Activated CD4-positive, alpha-beta memory T cell treated with anti-CD3 and anti-CD28 coated beads for 36 hours (primary cell): Measurements from ENCODE around the gene VNN1. TPM values are rescaled to one million over a fixed set of nuclear protein-coding genes. Genes with fewer than 3 reads are reported as not detected.

Experiments used
- CTCF ChIA-PET: fragments of 350-600 bp; sonication (Branson Sonifier 250); formaldehyde crosslinking; loops from one replicate; lab custom pipeline; 2021; ENCODE audit warnings: antibody characterized with exemption, inconsistent platforms; lab: Charles Lee
- POLR2A ChIA-PET: fragments of 350-600 bp; sonication (Branson Sonifier 250); formaldehyde crosslinking; loops from one replicate; lab custom pipeline; 2021; ENCODE audit warnings: antibody characterized with exemption; lab: Charles Lee
- DNase-seq: peaks from one replicate; pipeline ENCODE4 v3.0.0-alpha.2; 2020
- H3K27ac Mint-ChIP-seq: one replicate; pipeline ENCODE4 v1.8.0; 2021; ENCODE audit warnings: mixed read lengths
- H3K27me3 Mint-ChIP-seq: one replicate; pipeline ENCODE4 v1.8.0; 2021; ENCODE audit warnings: mixed read lengths
- H3K36me3 Mint-ChIP-seq: one replicate; pipeline ENCODE4 v1.8.0; 2021; ENCODE audit warnings: mixed read lengths
- H3K4me1 Mint-ChIP-seq: one replicate; pipeline ENCODE4 v1.8.0; 2021; ENCODE audit warnings: low read depth, mixed read lengths
- H3K4me3 Mint-ChIP-seq: one replicate; pipeline ENCODE4 v1.8.0; 2021; ENCODE audit warnings: mild to moderate bottlenecking, mixed read lengths
- H3K9me3 Mint-ChIP-seq: one replicate; pipeline ENCODE4 v1.8.0; 2021; ENCODE audit warnings: mixed read lengths
- intact Hi-C: fragments of 100-400 bp; cut with micrococcal nuclease; formaldehyde crosslinking; loops from one replicate; pipeline ENCODE4 v1.15.1; 2023
- total RNA-seq, 2 experiments: library from RNA; stranded (reverse); gene quantifications; one replicate each; pipeline ENCODE4 v1.2.3, GENCODE V29; 2021

The VNN1 gene, protein sequence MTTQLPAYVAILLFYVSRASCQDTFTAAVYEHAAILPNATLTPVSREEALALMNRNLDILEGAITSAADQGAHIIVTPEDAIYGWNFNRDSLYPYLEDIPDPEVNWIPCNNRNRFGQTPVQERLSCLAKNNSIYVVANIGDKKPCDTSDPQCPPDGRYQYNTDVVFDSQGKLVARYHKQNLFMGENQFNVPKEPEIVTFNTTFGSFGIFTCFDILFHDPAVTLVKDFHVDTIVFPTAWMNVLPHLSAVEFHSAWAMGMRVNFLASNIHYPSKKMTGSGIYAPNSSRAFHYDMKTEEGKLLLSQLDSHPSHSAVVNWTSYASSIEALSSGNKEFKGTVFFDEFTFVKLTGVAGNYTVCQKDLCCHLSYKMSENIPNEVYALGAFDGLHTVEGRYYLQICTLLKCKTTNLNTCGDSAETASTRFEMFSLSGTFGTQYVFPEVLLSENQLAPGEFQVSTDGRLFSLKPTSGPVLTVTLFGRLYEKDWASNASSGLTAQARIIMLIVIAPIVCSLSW
- not detected for total RNA-seq

DNA sequence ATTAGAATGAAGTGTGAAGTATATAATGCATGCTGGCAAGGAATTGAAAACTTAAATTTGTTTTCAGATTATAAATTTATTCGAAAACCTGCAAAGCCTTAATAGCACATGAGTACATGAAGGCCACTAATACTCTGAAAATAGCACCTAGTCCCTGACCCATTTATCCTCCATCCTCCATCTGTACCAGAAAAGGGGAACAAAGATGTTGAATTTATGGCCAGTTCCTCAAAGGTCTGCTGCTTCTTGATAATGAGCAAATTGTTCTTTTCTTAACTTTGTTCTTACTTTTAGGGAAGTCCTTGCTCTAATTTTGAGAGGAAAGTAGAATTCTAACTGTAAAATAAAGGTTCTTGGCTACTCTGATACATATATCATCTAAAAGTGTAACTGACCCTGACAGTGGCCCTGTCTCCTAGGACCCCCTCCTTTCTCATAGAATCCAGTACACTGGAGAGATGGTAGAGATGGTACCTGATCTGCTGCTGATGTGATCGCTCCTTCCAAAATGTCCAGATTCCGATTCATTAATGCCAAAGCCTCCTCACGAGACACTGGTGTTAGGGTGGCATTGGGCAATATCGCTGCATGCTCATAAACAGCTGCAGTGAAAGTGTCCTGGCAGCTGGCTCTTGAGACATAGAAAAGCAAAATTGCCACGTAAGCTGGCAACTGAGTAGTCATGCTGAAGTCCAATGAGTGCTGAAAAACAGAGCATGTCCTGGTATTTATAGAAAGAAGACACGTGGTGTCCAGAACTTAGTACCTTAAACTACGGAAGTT is at the start of gene VNN1:
Gene VNN1, minus strand, starts transcription at position 704 of the 783 bp plus-strand sequence. Its CDS starts 20 bp downstream, at position 684.
- H3K27ac Mint-ChIP-seq, result no peak within 1 kb of the TSS
- no peaks in the 10 kb centered on the region for H3K4me1 Mint-ChIP-seq
- H3K27me3 Mint-ChIP-seq, result peaks cover 13% of the 10 kb centered on the region
- ChIA-PET POLR2A (no interaction called here), CTCF (no interaction called here)
- no peak for DNase-seq
- H3K9me3 Mint-ChIP-seq, result no peaks in the 10 kb centered on the region
- no peak within 1 kb of the TSS for H3K4me3 Mint-ChIP-seq
- intact Hi-C loops, result no loop called here
- no peaks in the 10 kb centered on the region for H3K36me3 Mint-ChIP-seq

DNA sequence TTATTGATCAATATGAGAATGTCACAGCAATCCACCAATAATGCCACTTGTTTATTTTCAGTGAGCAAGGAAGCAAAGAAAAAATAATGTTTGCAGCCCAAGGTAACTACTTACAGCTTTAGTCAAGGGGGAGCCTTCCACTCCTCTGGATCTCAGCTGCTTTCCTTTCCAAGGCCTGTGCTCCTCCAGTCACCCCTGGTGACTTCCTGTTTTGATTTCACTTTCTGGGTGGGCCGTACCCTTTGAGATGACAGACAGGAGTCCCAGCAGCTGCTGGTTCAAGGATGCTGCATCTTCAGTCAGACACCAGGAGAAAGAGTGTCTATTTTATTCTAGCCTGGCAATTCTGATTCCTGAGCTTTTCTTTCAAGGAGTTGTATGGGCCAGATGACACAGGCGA is 49.4 kb upstream of the VNN1 start:
- peak overlapping the region; percentile 53 for H3K4me3 Mint-ChIP-seq
- no peaks in the 10 kb centered on the region for H3K27me3 Mint-ChIP-seq
- POLR2A ChIA-PET, result interaction anchor here (0.7 to 1.5 kb wide), 5 partner anchors 14 to 237 kb away, joined by 3 to 6 read pairs (median 4); partner anchors contain the start of genes RPS12 and SLC18B1
- H3K36me3 Mint-ChIP-seq, result no peaks in the 10 kb centered on the region
- H3K27ac Mint-ChIP-seq, result no peak overlapping the region
- peaks cover 38% of the 10 kb centered on the region for H3K4me1 Mint-ChIP-seq
- H3K9me3 Mint-ChIP-seq, result no peaks in the 10 kb centered on the region
- intact Hi-C loops, result loop anchor here (1.0 to 2.0 kb wide), 4 partner anchors 14 to 50 kb away; no protein-coding TSS in a partner anchor
- DNase-seq, result peak; percentile 67
- CTCF ChIA-PET, result interaction anchor here (0.8 to 1.1 kb wide), 3 partner anchors 35 to 122 kb away, joined by 3 to 6 read pairs (median 3); partner anchors contain the start of gene SLC18B1

DNA sequence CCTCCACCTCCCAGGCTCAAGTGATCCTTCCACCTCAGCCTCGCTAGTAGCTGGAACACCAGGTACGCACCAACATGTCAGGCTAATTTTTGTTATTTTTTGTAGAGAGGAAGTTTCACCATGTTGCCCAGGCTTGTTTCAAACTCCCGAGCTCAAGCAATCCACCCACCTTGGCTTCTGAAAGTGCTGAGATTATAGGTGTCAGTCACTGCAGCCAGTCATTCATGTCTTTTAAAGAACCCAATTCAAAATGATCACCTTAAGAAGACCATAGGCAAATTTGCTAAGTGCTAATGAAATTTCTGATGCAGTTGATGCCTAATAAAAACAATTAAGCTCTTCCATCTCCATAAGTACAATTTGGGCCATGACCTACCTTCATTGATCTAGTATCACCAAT is 46.4 kb upstream of the VNN1 start:
- no peaks in the 10 kb centered on the region for H3K9me3 Mint-ChIP-seq
- intact Hi-C loops, result no loop called here
- H3K4me1 Mint-ChIP-seq, result peaks cover 38% of the 10 kb centered on the region
- POLR2A ChIA-PET, result no interaction called here
- CTCF ChIA-PET, result no interaction called here
- H3K4me3 Mint-ChIP-seq, result no peak overlapping the region
- no peak for DNase-seq
- no peak overlapping the region for H3K27ac Mint-ChIP-seq
- H3K27me3 Mint-ChIP-seq, result no peaks in the 10 kb centered on the region
- H3K36me3 Mint-ChIP-seq, result peaks cover 3% of the 10 kb centered on the region

DNA sequence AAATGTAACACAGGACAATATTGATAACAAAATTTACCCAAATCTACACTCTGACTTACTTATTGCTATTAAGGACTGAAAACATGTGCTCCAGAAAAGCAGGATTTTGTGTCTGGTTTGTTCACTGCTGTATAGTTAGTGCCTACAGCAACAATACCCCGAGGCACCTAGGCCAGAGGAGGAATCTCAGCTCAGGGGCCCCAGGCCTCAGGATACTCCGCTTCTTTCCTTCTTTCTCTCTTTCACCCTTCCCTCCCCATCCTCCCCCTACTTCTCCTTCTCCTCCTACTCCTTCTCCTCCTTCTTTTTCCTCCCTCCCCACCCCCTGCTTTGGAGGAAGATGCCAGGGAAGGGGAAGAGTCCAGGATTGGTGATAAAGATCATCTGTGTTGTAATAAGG is 44.8 kb upstream of the VNN1 start:
- CTCF ChIA-PET, result no interaction called here
- no peak overlapping the region for H3K4me3 Mint-ChIP-seq
- H3K27ac Mint-ChIP-seq, result no peak overlapping the region
- no peak for DNase-seq
- peaks cover 3% of the 10 kb centered on the region for H3K36me3 Mint-ChIP-seq
- peaks cover 29% of the 10 kb centered on the region for H3K4me1 Mint-ChIP-seq
- no peaks in the 10 kb centered on the region for H3K9me3 Mint-ChIP-seq
- intact Hi-C loops, result no loop called here
- POLR2A ChIA-PET, result no interaction called here
- no peaks in the 10 kb centered on the region for H3K27me3 Mint-ChIP-seq

DNA sequence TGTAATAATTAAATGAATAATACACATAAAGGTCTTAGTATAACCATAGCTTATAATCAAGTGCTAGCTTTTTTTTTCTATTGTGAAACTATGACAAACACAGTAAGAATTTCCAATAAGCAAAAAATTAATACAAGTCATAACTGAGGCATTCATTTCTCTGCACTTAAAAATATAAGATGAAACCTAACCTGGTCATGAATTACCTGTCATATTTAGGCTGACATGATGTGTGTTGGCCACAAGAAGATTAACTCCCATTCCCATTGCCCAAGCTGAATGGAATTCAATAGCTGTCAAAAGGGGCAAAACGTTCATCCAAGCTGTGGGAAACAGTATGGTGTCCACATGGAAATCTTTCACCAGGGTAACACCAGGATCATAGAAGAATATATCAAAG is 38.4 kb upstream of the VNN1 start:
- H3K4me1 Mint-ChIP-seq, result peaks cover 26% of the 10 kb centered on the region
- ChIA-PET POLR2A (no interaction called here), CTCF (no interaction called here)
- H3K36me3 Mint-ChIP-seq, result peaks cover 19% of the 10 kb centered on the region
- H3K27me3 Mint-ChIP-seq, result no peaks in the 10 kb centered on the region
- no peaks in the 10 kb centered on the region for H3K9me3 Mint-ChIP-seq
- no peak for DNase-seq
- H3K27ac Mint-ChIP-seq, result no peak overlapping the region
- intact Hi-C loops, result no loop called here
- no peak overlapping the region for H3K4me3 Mint-ChIP-seq

DNA sequence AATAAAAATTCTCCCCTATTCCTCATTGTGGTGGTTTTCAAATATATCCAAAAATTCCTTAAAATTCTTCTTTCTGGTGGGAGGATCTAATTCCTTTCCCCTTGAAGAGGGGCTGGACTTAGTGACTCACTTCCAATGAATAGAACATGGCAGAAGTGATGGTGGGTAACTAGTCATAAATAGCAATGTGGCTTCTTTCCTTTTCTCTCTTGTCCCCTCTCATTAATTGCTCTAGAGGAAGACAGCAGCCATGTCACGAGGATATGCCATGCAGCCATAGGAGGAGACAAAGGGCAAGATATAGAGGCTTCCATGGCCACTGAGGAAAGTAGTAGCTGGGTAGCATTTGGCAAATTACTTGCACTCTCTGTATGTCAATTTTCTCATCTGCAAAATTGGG is 38.0 kb upstream of the VNN1 start:
- intact Hi-C loops, result no loop called here
- CTCF ChIA-PET, result no interaction called here
- no peak for DNase-seq
- H3K27ac Mint-ChIP-seq, result no peak overlapping the region
- H3K4me1 Mint-ChIP-seq, result peaks cover 26% of the 10 kb centered on the region
- no peaks in the 10 kb centered on the region for H3K9me3 Mint-ChIP-seq
- H3K27me3 Mint-ChIP-seq, result no peaks in the 10 kb centered on the region
- POLR2A ChIA-PET, result no interaction called here
- peaks cover 19% of the 10 kb centered on the region for H3K36me3 Mint-ChIP-seq
- no peak overlapping the region for H3K4me3 Mint-ChIP-seq

DNA sequence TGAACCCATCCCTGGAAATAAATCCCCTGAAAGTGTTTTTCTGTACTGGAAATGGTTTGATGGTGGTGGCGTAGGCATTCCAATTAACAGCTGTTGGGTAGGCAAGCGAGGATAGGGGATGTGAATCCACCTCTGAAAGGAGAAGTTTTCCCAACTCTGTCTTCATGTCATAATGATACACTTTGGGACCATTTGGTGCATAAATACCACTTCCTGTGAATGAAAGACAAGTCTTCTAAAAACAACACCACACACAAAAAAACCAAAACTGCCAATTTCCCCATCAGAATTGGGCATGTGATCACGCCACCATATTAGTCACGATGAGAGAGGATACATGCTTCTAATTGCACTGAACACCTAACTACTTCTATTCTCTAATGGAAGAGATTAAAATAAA is 37.5 kb upstream of the VNN1 start:
- no peak overlapping the region for H3K4me3 Mint-ChIP-seq
- CTCF ChIA-PET, result interaction anchor here (0.6 kb wide), 1 partner anchor 81 kb away, joined by 3 read pairs; no protein-coding TSS in a partner anchor
- no peaks in the 10 kb centered on the region for H3K27me3 Mint-ChIP-seq
- DNase-seq, result peak; percentile 22
- intact Hi-C loops, result no loop called here
- H3K4me1 Mint-ChIP-seq, result peaks cover 26% of the 10 kb centered on the region
- H3K36me3 Mint-ChIP-seq, result peaks cover 19% of the 10 kb centered on the region
- H3K27ac Mint-ChIP-seq, result no peak overlapping the region
- no peaks in the 10 kb centered on the region for H3K9me3 Mint-ChIP-seq
- POLR2A ChIA-PET, result no interaction called here

DNA sequence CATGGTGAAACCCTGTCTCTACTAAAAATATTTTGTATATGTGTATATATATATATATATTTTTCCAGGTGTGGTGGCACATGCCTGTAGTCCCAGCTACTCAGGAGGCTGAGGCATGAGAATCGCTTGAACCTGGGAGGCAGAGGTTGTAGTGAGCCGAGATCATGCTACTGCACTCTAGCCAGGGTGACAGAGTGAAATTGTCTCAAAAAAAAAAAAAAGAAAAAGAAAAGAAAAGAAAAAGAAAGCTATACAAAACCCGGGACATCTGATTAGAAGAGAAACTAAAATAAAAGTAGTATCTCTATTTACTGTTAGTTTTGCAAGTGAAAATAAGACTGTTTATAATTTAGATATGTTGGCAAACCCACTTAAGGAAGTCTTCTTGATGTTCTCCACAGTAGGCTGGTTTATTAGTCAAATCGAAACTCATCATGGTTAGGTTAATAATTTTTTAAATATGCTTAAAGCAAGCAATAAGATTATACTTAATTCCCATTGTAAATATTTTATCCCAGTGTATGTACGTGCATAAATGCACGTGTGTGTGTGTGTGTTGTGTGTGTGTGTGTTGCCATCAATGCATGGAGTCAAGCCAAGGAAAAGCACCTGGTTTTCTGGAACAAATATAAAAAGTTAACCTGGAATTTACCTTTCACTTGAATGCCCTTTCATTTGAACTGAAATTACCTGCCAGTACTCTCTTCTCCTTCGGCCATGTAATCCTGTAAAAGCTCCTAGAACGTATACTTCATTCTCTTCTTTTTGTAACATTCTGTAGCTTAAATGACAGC is 36.8 kb upstream of the VNN1 start:
- CTCF ChIA-PET, result interaction anchor here (0.6 kb wide), 1 partner anchor 80 kb away, joined by 3 read pairs; no protein-coding TSS in a partner anchor
- no peak for DNase-seq
- no peak overlapping the region for H3K27ac Mint-ChIP-seq
- no peak overlapping the region for H3K4me3 Mint-ChIP-seq
- H3K9me3 Mint-ChIP-seq, result no peaks in the 10 kb centered on the region
- peaks cover 26% of the 10 kb centered on the region for H3K4me1 Mint-ChIP-seq
- POLR2A ChIA-PET, result no interaction called here
- peaks cover 19% of the 10 kb centered on the region for H3K36me3 Mint-ChIP-seq
- no peaks in the 10 kb centered on the region for H3K27me3 Mint-ChIP-seq
- intact Hi-C loops, result no loop called here

DNA sequence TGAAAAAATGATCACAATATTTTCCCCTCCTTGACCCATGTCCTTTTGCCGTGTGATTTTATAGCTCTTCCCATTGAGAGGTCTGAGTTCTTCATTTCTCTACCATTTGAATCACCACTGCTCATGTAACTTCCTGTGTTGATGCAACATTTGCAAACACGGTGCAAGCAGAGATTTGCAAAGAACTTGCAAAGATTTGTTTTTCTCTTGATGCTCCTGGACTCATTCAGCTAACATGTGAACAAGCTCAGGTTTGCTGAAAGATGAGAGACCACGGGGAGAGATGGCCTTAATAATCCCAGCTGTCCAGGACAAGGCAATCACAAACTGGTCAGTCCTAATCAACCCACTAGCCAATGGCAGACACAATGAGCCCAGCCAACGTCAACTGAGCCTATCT is 35.3 kb upstream of the VNN1 start:
- peaks cover 25% of the 10 kb centered on the region for H3K36me3 Mint-ChIP-seq
- CTCF ChIA-PET, result no interaction called here

DNA sequence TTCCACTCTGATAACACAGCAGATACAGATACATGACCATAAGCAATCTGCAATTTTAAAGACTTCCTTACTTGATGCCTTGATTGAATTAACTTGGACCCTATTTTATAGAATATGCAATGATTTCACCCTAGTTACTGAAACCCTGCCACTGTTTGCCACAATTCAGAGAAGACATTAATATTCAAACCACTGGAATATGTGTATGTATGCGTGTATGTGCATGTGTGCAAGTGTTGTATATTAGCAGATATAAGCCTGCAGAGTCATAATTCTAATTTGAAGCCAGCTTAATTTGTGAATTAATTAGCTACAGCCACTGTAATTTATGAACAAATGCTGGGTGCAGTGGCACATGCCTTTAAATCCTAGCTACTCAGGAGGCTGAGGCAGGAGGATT is 34.6 kb upstream of the VNN1 start:
- POLR2A ChIA-PET, result interaction anchor here (1.2 kb wide), 1 partner anchor 15 kb away, joined by 3 read pairs; no protein-coding TSS in a partner anchor
- no peaks in the 10 kb centered on the region for H3K9me3 Mint-ChIP-seq
- no peak overlapping the region for H3K27ac Mint-ChIP-seq

More for the DNA sequence above, 35.3 kb upstream of the VNN1 start:
- DNase-seq, result peak; percentile 18
- H3K4me3 Mint-ChIP-seq, result no peak overlapping the region
- H3K27me3 Mint-ChIP-seq, result no peaks in the 10 kb centered on the region
- intact Hi-C loops, result loop anchor here (2.0 kb wide), 1 partner anchor 14 kb away; no protein-coding TSS in a partner anchor
- H3K27ac Mint-ChIP-seq, result peak overlapping the region; percentile 64
- H3K9me3 Mint-ChIP-seq, result no peaks in the 10 kb centered on the region
- POLR2A ChIA-PET, result interaction anchor here (1.2 kb wide), 1 partner anchor 14 kb away, joined by 3 read pairs; no protein-coding TSS in a partner anchor
- peaks cover 26% of the 10 kb centered on the region for H3K4me1 Mint-ChIP-seq

DNA sequence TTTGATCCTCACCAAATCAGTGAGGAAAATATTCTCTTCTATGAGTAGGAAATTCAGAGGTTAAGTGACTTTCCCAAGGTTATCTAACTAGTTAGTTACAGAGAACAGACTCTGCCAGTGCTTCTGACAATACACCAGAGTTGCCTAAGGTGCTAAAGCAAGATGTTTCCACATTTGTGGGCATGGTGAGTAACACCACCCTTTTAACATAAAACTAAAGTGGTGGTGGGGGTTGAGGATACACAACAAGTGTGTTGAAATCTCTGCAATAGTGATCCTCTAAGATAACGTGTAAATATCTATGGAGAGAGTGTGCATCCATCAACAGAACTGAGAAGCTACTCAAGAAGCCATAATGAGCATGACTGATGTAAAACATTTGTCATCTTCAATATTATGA is 32.2 kb upstream of the VNN1 start:
- CTCF ChIA-PET, result no interaction called here
- no peak overlapping the region for H3K4me3 Mint-ChIP-seq
- H3K4me1 Mint-ChIP-seq, result peaks cover 16% of the 10 kb centered on the region
- no peak overlapping the region for H3K27ac Mint-ChIP-seq
- peaks cover 34% of the 10 kb centered on the region for H3K36me3 Mint-ChIP-seq
- H3K27me3 Mint-ChIP-seq, result no peaks in the 10 kb centered on the region
- no peak for DNase-seq
- intact Hi-C loops, result no loop called here
- POLR2A ChIA-PET, result no interaction called here
- H3K9me3 Mint-ChIP-seq, result no peaks in the 10 kb centered on the region

More for the DNA sequence above, 34.6 kb upstream of the VNN1 start:
- CTCF ChIA-PET, result no interaction called here
- no peak for DNase-seq
- intact Hi-C loops, result loop anchor here (2.0 kb wide), 1 partner anchor 14 kb away; no protein-coding TSS in a partner anchor
- Mint-ChIP-seq H3K27me3 (no peaks in the 10 kb centered on the region), H3K36me3 (peaks cover 29% of the 10 kb centered on the region), H3K4me3 (no peak overlapping the region), H3K4me1 (peaks cover 26% of the 10 kb centered on the region)
